HepG2 (cell line): Measurements from ENCODE around the gene PNKD. TPM values are rescaled to one million over a fixed set of nuclear protein-coding genes. Genes with fewer than 3 reads are reported as not detected.

Source experiments
- ATAC-seq: fragments of 200-7000 bp; cut with Tn5 transposase; 3 replicates; pipeline ENCODE4 v1.9.1; 2020; ENCODE audit warnings: mild to moderate bottlenecking, moderate library complexity
- BruUV-seq: library from RNA; stranded (reverse); fragments of 400-500 nt; replicated peaks from 2 replicates; lab custom pipeline; 2021; lab: Mats Ljungman, UMichigan
- CTCF ChIA-PET: fragments of 300-600 bp; formaldehyde crosslinking; extraction: SDS; loops from one replicate; lab custom pipeline; 2021; ENCODE audit warnings: low total read pairs, inconsistent platforms, low intra/inter-chr PET ratio; lab: Yijun Ruan, JAX
- POLR2A ChIA-PET: fragments of 350-600 bp; sonication (Branson Sonifier 250); formaldehyde crosslinking; loops from one replicate; lab custom pipeline; 2020; ENCODE audit warnings: antibody characterized with exemption, inconsistent platforms; lab: Yijun Ruan, JAX
- DNase-seq: peaks from one replicate; pipeline ENCODE4 v3.0.0-alpha.2; 2015; ENCODE audit warnings: low spot score
- FAIRE-seq: peaks from 3 replicates; lab custom pipeline; 2011; peaks lifted over from hg19 to GRCh38; lab: Jason Lieb, UNC
- H2AFZ ChIP-seq: one replicate; pipeline ENCODE4 v1.6.1; 2011; ENCODE audit warnings: low read length, inconsistent platforms
- H3K27ac ChIP-seq: fragments of 300-600 bp; 3 replicates; pipeline ENCODE4 v1.8.0; 2011; ENCODE audit warnings: mixed run types, mild to moderate bottlenecking, mixed read lengths, low read length, inconsistent platforms; ENCODE audit not compliant: insufficient read depth; ENCODE audit errors: extremely low read length
- H3K27me3 ChIP-seq, 2 experiments: fragments of 200-600 bp in 1 of 2; 2 replicates in 1 of 2; 3 replicates in 1 of 2; pipeline versions ENCODE4 v1.6.0 to v1.8.0; 2011; ENCODE audit warnings: low read length in 2 of 2, mild to moderate bottlenecking in 2 of 2, moderate library complexity in 2 of 2, inconsistent platforms in 1 of 2; ENCODE audit not compliant: insufficient read depth in 2 of 2, control insufficient read depth in 1 of 2
- H3K36me3 ChIP-seq, 2 experiments: fragments of 200-600 bp in 1 of 2; replicated peaks in 1 of 2; 2 replicates in 1 of 2; 3 replicates in 1 of 2; pipeline versions ENCODE4 v1.5.1 to v1.8.0; 2011; ENCODE audit warnings: low read length in 2 of 2, inconsistent platforms in 1 of 2; ENCODE audit not compliant: insufficient read depth in 2 of 2, control insufficient read depth in 1 of 2
- H3K4me1 ChIP-seq: 2 replicates; pipeline ENCODE4 v1.5.1; 2012; ENCODE audit warnings: low read length, inconsistent platforms; ENCODE audit not compliant: insufficient read depth
- H3K4me2 ChIP-seq: 2 replicates; pipeline ENCODE4 v1.6.0; 2011; ENCODE audit warnings: low read depth, low read length, inconsistent platforms
- H3K4me3 ChIP-seq, 3 experiments: fragments of 200-600 bp in 1 of 3; sonication (generic), shearing (Covaris generic) in 1 of 3; replicated peaks in 1 of 3; 2 replicates each; pipeline ENCODE4 v1.5.1; 2011 to 2016; ENCODE audit warnings: low read length in 3 of 3, inconsistent platforms in 2 of 3, low read depth in 2 of 3, mild to moderate bottlenecking in 2 of 3, control low read depth in 1 of 3, mixed read lengths in 1 of 3; ENCODE audit not compliant: insufficient read depth in 1 of 3
- H3K79me2 ChIP-seq: one replicate; pipeline ENCODE4 v1.6.1; 2011; ENCODE audit warnings: low read length, inconsistent platforms; ENCODE audit not compliant: insufficient read depth
- H3K9ac ChIP-seq: 2 replicates; pipeline ENCODE4 v1.6.0; 2011; ENCODE audit warnings: mild to moderate bottlenecking, low read depth, low read length, inconsistent platforms; ENCODE audit not compliant: insufficient read depth
- H3K9me3 ChIP-seq: 2 replicates; pipeline ENCODE4 v1.5.1; 2012; ENCODE audit warnings: mild to moderate bottlenecking, low read length
- H4K20me1 ChIP-seq: 2 replicates; pipeline ENCODE4 v1.6.0; 2011; ENCODE audit warnings: inconsistent platforms, mild to moderate bottlenecking, low read length, moderate library complexity; ENCODE audit not compliant: insufficient read depth
- CBX5 ChIP-seq: sonication (generic); formaldehyde crosslinking; IDR thresholded peaks from 2 replicates; pipeline ENCODE4 v1.4.0; 2020; ENCODE audit warnings: missing genetic modification reagents, borderline replicate concordance
- ELF4 ChIP-seq: sonication (generic); formaldehyde crosslinking; IDR thresholded peaks from 2 replicates; pipeline ENCODE4 v1.5.0; 2020; ENCODE audit warnings: missing genetic modification reagents, mild to moderate bottlenecking, moderate library complexity, borderline replicate concordance
- GMEB2 ChIP-seq: IDR thresholded peaks from 2 replicates; pipeline ENCODE4 v1.6.1; 2016; ENCODE audit warnings: missing biosample characterization, missing genetic modification reagents, low read depth
- KDM5B ChIP-seq: sonication (generic); formaldehyde crosslinking; IDR thresholded peaks from 2 replicates; pipeline ENCODE4 v1.4.0; 2020; ENCODE audit warnings: missing genetic modification reagents, mild to moderate bottlenecking, borderline replicate concordance
- POLR2A ChIP-seq, 2 experiments: IDR thresholded peaks; 2 replicates each; pipeline ENCODE4 v1.6.1; 2011; ENCODE audit warnings: low read depth in 2 of 2, low read length in 2 of 2, mild to moderate bottlenecking in 1 of 2, moderate library complexity in 1 of 2; ENCODE audit not compliant: insufficient read depth in 1 of 2
- POLR2AphosphoS5 ChIP-seq: IDR thresholded peaks from 2 replicates; pipeline ENCODE4 v1.6.1; 2012; ENCODE audit warnings: low read depth, low read length
- SUZ12 ChIP-seq: fragments of 150-350 bp; IDR thresholded peaks from 2 replicates; pipeline ENCODE4 v1.6.1; 2014; ENCODE audit warnings: low read depth, low read length
- ZNF513 ChIP-seq: sonication (generic); formaldehyde crosslinking; conservative IDR thresholded peaks from 2 replicates; pipeline ENCODE4 v1.5.0; 2020; ENCODE audit warnings: missing genetic modification reagents
- ZNF7 ChIP-seq: IDR thresholded peaks from 2 replicates; pipeline ENCODE4 v1.6.1; 2016; ENCODE audit warnings: missing biosample characterization, missing genetic modification reagents
- WGBS: methylation state at CpG from one replicate; pipeline ENCODE4 v1.1.6; 2017; ENCODE audit warnings: low lambda C conversion rate; 5-methylcytosine and 5-hydroxymethylcytosine counted together
- in situ Hi-C: cut with HindIII; loops from 2 replicates; pipeline ENCODE4 v1.10.0; 2017; ENCODE audit warnings: low pct_unique_long_range_greater_than_20kb; ENCODE audit not compliant: extremely low pct_ligation_motif_present
- intact Hi-C: fragments of 100-400 bp; cut with micrococcal nuclease; formaldehyde crosslinking; loops from one replicate; pipeline ENCODE4 v1.10.0; 2022; ENCODE audit not compliant: unreplicated experiment
- polyA plus RNA-seq, 8 experiments: library from polyadenylated mRNA; depleted of rRNA in 3 of 8; stranded (reverse) in 7 of 8; unstranded in 1 of 8; fragments of >200 nt; fragmentation: Illumina TruSeq in 4 of 8; extraction: Trizol in 4 of 8; gene quantifications; 2 replicates each; pipeline versions ENCODE4 v1.2.1 to v1.2.3, GENCODE V29; 2011 to 2016; ENCODE audit warnings: low read depth in 4 of 8, missing spikeins in 1 of 8, mixed read lengths in 1 of 8; ENCODE audit not compliant: insufficient read depth in 1 of 8
- total RNA-seq, 5 experiments: library from RNA; depleted of rRNA; stranded (reverse); fragments of >200 nt; fragmentation: Illumina TruSeq; extraction: Trizol; gene quantifications; 2 replicates each; pipeline ENCODE4 v1.2.3, GENCODE V29; 2016; ENCODE audit warnings: low read depth in 1 of 5

PNKD gene
- total and polyA plus RNA-seq, 2 of the 13 experiments (the other 11 are each of a cell fraction or from before 2014, with no cell fraction given): 55.9 to 80.4 TPM

GRCh38 chr2:218273908-218274249 lies 3.6 kb downstream of the PNKD start:
- in situ Hi-C loops (loop anchor here (5.0 to 10.0 kb wide), 2 partner anchors 191 to 373 kb away; no protein-coding TSS in a partner anchor), intact Hi-C loops (loop anchor here (5.0 kb wide), 2 partner anchors 57 to 87 kb away; partner anchors contain the start of gene ARPC2)
- peaks cover 21% of the 10 kb centered on the region for H3K79me2 ChIP-seq
- peaks cover 27% of the 10 kb centered on the region for H3K4me1 ChIP-seq
- no peak overlapping the region for H3K4me2 ChIP-seq
- no peak overlapping the region for H3K27ac ChIP-seq
- ATAC-seq (no peak), DNase-seq (no peak), FAIRE-seq (no peak)
- no peaks in the 10 kb centered on the region for H3K9me3 ChIP-seq
- WGBS: 95% methylated on average over 2 of the region's 2 CpGs
- POLR2A ChIA-PET: interaction anchor here (1.8 to 7.5 kb wide), 3 partner anchors 11 to 126 kb away, joined by 8 to 121 read pairs (median 110); partner anchors contain the start of genes CTDSP1 and TMBIM1
- no peaks in the 10 kb centered on the region; the same call in 1 of the 2 replicates for H4K20me1 ChIP-seq
- H3K9ac ChIP-seq: no peak overlapping the region
- CTCF ChIA-PET: interaction anchor here (1.8 kb wide), 1 partner anchor 17 kb away, joined by 5 read pairs; no protein-coding TSS in a partner anchor
- BruUV-seq: no TSS peak
- H3K27me3 ChIP-seq: no peaks in the 10 kb centered on the region; a peak in 1 of 5 replicates
- no peak overlapping the region for H2AFZ ChIP-seq
- H3K36me3 ChIP-seq: peaks cover 31 to 54% of the 10 kb centered on the region in 2 experiments
- no peak for TF ChIP-seq GMEB2
- H3K4me3 ChIP-seq: no peak overlapping the region

- Histone ChIP-seq H3K4me3 (no peak overlapping the region), H3K27me3 (no peaks in the 10 kb centered on the region; a peak in 1 of 5 replicates), H3K36me3 (peaks cover 38 to 61% of the 10 kb centered on the region in 2 experiments), H3K27ac (no peak overlapping the region), H3K9ac (no peak overlapping the region), H3K4me1 (peaks cover 23% of the 10 kb centered on the region), H4K20me1 (no peaks in the 10 kb centered on the region; the same call in 1 of the 2 replicates), H3K9me3 (no peaks in the 10 kb centered on the region), H3K4me2 (no peak overlapping the region), H2AFZ (no peak overlapping the region), H3K79me2 (peaks cover 15% of the 10 kb centered on the region)
- CTCF ChIA-PET: no interaction called here
- BruUV-seq: TSS peak; percentile 46
- TF ChIP-seq POLR2AphosphoS5 (peak; percentile 38; the same call in 1 of the 2 replicates), SUZ12 (no peak), ZNF513 (CRISPR knock-in tag) (no peak), KDM5B (CRISPR knock-in tag) (no peak), POLR2A (IDR thresholded peaks at IDR 0.05; ENCODE audit: insufficient read depth in 1 of 2, low read depth in 2 of 2, low read length in 2 of 2) (peak in 1 of 2 experiments; percentile 44; a peak in 1 of 4 replicates), ELF4 (no peak), CBX5 (CRISPR knock-in tag) (no peak), ZNF7 (no peak)
- POLR2A ChIA-PET: interaction anchor here (1.6 to 7.5 kb wide), 4 partner anchors 11 to 131 kb away, joined by 5 to 121 read pairs (median 59); partner anchors contain the start of genes CTDSP1 and TMBIM1
- intact Hi-C loops: loop anchor here (5.0 kb wide), 2 partner anchors 57 to 87 kb away; partner anchors contain the start of gene ARPC2
- DNase-seq (no peak), FAIRE-seq (no peak), ATAC-seq (no peak)
- 76% methylated on average over 4 of the region's 4 CpGs for WGBS
- in situ Hi-C loops: loop anchor here (5.0 to 10.0 kb wide), 2 partner anchors 190 to 373 kb away; no protein-coding TSS in a partner anchor
Measured at GRCh38 chr2:218274586-218274985, 4.3 kb downstream of the PNKD start.
